Dermis microvascular lymphatic vessel endothelial cell (primary cell): ENCODE measurements around the gene MS4A7. TPM values are rescaled to one million over a fixed set of nuclear protein-coding genes. Genes with fewer than 3 reads are reported as not detected.

Source experiments
- DNase-seq, 2 donors: peaks; one replicate each; pipeline versions ENCODE4 v3.0.0 to v3.0.0-alpha.2; 2010; ENCODE audit warnings: low read depth in 2 of 2
- total RNA-seq: library from RNA; depleted of rRNA; stranded (reverse); fragments of >200 nt; gene quantifications from 2 replicates; pipeline ENCODE4 v1.2.1, GENCODE V29; 2014

Gene MS4A7
- total RNA-seq, 1 donor from 2014 or later, result not detected

DNA sequence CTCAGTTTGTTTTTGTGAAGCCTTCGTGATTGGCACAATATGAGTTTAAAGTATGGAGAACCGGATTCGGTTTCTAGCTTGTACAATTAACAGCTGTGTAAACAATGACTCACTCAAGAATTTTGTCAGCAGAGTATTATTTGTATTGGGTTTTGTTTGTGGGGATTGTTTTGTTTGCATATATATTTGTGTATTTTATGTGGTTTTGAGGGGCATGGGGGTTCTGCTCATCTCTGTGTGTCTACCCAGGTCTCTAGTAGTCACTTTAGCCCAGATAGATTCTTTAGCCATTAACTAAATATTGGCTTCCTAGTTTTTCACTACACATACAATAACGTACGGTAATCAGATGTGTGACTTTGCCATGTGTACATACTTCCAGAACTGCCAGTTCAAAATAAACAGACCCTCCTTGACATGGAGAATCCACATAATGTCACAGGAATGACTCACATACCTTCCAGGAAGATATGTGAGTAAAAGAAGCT lies 7.5 kb upstream of the MS4A7 start:
- peak in 1 of 2 donors; percentile 73 for DNase-seq

DNA sequence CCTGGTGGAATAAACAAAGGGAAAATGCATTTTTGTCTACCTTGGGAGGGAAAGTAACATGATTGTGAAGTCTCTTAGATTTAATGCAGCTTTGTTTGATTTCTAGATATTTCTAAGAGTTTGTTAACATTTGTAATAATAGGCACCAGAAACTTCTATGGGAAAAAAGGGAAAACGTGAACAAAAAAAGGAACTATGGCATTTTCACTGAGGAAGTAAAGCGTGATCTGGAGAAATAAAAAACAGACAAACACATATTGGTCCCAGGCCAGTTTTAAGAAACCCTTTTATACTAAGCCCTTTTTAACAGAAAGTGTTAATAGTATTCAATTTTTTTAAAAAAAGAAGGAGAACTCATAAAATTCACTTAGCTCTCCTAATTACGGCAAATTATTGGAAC lies 6.9 kb upstream of the MS4A7 start:
- no peak for DNase-seq

DNA sequence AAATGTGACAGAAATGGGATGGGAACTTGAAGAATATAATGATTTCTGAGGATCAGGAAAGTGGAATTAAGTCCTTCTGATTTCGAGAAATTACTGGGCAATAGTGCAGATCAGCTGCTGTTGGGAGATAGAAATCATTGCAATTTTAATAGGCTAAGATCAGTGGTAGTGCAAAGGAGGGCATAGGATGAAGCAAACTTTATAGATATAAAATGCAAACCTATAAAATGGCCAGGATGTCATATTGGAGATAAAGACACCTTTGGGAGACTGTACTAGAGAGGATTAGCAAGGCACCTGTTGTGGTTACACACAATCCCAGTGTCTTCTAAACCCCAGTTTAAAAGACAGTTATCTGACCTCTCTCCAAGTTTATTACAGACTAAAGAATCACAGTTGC lies 6.5 kb upstream of the MS4A7 start:
- no peak for DNase-seq

DNA sequence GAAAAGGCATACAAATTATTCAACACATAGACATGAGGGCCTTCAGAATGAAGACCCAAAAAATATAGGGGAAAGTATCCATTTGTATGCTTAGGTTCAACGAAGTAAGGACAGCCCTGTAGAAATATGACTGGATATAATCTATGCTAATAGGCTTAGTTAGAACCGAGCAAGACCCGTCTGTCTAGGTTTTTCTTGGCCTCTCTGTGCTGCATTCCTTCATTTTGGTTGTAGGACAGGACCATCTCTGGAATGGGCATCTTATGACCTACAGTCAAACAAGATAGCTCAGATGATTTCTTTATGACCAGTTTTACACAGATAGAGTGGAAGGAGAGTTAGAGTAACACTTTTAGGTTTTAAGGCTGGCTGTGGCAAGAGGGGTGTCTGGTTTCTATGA lies 5.6 kb upstream of the MS4A7 start:
- DNase-seq, result no peak

DNA sequence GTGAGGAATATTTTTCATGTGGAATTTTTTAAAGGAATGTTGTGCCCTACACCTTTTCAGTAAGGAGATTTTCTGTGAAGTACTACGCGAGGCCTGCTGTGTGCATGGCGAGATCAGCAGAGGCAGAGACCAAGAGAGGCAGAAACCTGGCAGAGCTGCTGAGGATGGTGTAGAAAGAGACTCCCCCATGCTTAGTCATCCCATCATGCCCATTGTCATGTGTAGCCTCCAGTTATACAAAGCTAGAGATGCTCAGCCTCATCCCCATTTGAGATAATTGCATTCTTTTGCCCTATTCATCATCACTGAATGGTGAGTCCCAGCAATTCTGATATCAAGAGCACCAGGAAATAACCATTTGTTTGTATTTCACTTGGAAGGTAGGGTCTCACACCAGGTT lies 3.0 kb upstream of the MS4A7 start:
- no peak for DNase-seq

DNA sequence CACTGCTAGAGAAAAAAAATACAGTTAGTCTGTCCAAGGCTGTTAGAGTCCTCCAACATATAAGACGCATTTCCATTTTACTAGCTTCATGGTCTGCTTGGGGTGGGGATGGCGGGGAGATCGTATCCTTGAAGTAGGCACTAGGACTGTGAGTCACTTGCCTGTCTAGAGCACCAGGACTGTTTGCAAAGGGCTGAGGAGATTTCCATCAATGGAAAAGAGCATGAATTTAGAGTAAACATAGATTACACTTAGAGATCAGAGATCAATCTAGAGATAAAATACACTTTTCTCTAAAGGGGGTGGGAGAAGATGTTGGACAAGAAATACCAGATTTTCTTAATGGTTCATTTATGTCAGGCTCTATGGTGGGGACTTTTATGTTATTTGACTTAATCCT lies 1.7 kb upstream of the MS4A7 start:
- no peak for DNase-seq

DNA sequence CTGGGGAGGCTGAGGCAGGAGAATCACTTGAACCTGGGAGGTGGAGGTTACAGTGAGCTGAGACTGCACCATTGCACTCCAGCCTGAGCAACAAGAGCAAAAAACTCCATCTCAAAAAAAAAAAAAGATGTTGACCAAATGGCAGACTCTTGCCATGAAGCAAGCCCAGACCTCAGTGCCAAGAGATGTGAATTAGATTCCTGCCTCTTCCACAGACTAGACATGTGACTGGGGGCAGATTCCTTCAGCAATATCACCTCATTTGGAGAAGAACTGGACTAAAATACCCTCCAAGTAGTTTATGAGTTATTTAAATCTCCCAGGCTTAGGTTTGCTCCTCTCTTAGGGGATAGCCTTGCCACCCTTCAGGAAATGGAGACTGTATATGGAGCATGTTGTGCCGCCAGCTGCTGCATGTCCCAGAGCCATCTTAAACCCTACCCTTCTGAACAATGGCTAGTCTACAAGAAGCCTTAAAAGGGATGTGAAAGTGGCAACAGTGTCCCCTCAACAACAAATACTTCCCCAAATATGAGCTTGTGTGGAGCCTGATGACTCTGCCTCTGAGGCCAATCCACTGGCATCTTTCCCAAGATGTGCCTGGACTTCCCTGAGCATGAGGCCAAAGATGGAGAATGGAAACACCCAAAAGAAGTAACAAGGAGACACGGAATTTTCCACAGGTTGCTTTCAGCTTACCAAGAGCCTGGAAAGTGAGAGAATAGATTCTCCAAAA lies 763 bp upstream of the MS4A7 start:
- no peak for DNase-seq

DNA sequence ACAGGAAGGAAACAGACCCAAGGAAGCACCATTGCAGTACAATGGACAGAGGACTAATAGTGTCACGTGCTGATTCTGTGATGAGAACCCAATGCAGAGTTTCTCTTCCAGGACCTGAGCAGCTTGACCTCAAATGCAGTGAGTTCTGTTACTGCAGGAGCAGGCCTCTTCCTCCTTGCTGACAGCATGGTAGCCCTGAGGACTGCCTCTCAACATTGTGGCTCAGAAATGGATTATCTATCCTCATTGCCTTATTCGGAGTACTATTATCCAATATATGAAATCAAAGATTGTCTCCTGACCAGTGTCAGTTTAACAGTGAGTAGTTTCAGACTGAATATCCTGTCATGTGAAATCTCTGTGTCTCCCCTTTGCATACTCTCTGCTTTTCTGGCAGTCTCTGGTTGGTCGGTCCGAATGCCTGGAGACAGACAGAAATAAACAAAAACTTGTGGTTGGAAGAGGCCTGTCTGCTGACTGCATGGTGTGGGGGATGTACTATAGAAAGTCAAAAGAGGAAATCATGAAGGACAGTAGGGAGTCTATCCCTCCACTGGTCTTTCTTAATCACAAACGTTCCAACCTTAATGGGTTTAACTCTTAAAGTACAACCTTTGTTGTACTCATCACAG lies 11.1 kb downstream of the MS4A7 start:
- no peak for DNase-seq

DNA sequence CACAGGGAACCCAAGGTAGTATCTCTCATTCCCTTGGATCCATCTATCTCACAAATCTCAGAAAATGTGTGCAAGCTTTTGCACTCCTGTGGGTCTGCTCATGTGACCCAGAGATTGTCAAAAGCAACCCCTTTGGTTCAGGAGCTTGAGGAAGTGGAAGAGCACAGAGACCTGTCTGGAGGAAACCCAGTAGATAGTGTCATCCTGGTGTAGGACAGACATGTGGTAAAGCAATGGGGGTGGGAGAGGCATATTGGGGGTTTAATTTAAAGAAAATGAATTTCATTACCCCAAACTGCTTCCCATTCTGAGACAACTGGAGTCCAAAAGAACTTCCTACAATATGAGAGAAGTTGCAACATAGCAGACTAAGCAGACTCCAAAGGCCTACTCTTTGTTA lies 12.1 kb downstream of the MS4A7 start:
- no peak for DNase-seq

DNA sequence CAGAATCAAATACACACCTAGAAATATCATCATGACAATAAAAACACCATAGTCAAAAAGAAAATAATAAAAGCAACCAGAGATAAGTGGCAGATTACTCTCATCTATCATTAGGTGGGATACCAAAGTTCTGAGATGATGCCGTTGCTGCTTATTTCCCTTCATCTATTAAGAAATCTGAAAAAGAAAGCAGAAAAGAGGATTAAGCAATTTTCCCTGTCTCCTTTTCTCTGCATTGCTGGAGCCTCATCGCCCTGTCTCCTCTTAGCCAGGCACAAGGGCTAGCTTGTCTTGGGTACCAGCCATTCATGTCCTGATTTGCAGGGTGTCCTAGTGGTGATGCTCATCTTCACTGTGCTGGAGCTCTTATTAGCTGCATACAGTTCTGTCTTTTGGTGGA lies 14.0 kb downstream of the MS4A7 start:
- no peak for DNase-seq

DNA sequence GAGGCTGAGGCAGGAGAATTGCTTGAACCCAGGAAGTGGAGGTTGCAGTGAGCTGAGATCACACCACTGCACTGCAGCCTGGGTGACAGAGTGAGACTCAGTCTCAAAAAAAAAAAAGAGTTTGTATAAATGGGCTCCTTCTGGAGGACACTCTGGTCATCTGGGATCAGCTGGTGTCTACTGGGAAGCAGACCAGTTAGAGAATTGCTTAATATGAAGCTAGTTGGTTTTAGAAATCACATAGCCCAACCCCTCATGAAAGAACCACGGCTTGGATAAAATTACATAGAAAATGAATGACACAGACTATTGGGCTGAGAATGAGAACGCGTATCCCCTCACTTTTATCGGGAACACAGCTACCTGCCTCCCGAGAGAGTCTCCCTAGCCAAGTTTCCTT lies 14.7 kb downstream of the MS4A7 start:
- DNase-seq, result no peak

DNA sequence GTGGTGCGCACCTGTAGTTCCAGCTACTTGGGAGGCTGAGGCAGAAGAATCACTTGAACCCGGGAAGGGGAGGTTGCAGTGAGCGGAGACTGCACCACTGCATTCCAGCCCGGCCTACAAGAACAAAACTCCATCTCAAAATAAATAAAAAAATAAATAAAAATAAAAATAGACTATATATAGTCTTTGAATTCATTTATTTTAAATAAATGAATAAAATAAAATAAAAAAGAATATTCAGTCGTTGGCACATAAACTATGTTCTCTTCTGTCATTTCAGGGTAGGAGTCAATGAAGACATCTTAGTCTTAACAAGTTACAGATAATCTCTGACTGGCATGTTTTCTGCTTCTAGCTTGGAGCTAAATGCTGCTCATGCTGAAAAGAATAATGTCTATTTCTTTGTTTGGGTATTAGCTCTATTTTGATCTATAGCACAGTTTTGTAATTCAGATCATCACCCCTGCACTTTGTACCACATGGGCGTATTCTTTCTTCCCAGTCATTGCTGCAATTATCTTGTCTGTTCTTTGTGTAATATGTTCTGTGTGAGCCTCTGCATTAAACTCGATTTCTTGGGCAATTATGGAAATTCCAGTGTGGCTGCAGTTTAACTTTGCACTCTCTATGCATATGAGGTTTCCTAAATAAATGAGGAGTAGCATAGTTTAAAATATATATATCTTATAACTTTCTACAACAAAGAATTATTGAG lies 16.5 kb downstream of the MS4A7 start:
- no peak for DNase-seq

DNA sequence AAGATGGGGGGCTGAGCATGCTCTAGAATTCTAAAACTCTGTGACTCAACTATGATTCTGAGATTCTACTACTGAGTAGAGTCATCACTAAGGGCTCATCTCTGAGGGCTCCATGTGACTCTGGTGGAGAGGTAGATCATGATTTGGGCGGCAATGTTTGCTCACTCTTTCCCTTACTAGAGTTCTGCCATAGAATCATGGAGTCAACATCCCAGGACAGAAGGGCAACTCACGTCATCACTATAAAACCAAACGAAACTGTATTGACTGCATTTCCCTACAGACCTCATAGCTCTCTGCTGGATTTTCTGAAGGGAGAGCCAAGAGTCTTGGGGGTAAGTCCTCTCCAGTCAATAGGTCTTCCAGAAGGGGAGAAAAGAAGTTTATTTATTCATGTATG lies 18.1 kb downstream of the MS4A7 start, which contains the start of gene MS4A14:
Gene MS4A14 (plus strand): TSS at position 78 of the 400 bp plus-strand sequence. CDS start 120 bp downstream, at position 198.
- no peak for DNase-seq

DNA sequence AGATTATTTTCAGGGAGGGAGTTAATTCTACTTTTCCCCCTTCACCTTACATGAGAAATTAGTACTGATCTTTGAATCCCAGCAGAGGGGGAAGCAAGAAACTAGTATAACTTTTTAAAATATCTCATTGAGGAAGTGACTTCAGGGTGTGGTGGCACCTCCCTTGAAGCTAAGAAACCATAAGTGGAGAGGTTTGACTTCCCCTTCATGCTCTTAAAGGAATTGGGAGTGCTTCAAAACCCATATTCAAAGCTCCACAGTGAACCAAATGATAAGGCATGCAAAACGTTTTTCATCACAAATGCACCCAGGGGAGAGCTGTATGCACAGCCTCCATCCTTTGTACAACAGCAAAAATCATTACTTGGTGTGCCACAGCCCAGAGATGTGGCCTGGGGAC lies 18.5 kb downstream of the MS4A7 start:
- DNase-seq, result no peak

DNA sequence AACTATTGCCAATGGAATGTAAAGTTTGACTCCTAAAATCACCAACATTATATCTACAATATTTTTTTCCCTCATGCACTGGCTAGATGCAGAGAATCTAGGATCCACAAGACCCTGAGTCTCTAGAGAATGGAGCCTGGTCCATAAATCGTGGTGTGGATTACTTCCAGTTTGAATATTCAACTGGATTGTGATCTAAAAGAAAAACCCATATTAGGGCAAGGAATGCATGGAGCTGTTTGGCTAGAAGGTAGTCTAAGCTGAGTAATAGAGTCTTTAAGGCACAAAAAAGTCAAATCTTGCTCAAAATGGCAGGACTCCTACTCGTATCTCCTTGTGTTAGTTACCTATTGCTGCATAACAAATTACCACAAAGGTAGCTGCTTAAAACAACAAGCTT lies 41.7 kb downstream of the MS4A7 start:
- no peak for DNase-seq

DNA sequence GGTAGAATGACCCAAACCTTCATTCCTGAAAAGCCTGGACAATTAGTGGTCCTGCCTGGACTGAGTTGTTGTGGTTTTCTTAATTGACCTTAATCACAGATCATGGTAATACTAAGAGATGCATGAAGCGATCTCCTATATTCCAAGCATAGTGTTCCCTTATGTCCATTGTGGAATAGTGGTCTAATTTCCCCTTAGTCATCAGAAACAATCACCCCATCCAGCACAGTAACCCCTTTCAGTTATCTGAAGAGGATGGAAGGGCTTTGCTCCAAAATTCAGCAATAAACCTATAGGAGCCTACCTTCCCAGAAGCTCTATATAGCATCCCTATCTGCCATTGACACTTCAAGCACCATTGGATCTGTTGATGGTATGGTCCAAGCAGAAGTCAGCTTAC lies 44.3 kb downstream of the MS4A7 start:
- DNase-seq, result no peak

DNA sequence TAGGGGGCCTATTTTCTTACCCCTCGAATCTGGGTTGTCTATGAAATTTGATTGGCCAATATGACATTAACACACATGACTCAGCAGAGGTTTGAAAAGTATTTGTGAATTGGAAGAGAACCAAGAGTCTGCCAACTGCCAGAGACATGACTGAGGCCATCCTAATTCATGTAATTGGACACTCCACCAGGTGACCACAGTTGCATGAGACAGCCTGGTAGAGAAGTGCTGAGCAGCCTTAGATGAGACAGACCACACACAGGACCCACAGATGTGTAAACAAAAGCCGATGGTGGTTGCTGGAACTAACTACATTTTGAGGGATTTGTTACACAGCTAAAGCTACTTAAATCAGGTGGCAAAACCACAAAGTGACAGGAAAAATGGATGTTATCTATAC lies 50.2 kb downstream of the MS4A7 start:
- no peak for DNase-seq

DNA sequence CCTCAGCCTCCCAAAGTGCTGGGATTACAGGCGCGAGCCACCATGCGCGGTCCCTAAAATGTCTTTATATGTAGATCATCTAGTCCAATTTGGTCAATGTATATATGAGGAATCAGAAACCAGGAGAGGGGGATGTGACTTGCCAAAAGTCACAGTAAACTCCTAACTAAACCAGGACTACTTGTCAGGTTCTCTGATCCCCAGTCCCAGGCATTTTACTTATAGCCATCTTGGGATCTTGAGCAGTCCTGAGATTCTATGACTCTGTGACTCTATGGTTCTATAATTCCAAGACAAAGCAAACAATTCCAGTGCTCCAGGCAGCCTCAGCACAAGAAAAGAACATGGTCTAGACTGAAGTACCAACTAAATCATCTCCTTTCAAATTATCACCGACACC lies 50.9 kb downstream of the MS4A7 start, which contains the start of gene MS4A5:
Gene MS4A5 (plus strand): TSS at position 301 of the 400 bp plus-strand sequence. CDS start 103 bp downstream, outside the sequence.
- no peak for DNase-seq

DNA sequence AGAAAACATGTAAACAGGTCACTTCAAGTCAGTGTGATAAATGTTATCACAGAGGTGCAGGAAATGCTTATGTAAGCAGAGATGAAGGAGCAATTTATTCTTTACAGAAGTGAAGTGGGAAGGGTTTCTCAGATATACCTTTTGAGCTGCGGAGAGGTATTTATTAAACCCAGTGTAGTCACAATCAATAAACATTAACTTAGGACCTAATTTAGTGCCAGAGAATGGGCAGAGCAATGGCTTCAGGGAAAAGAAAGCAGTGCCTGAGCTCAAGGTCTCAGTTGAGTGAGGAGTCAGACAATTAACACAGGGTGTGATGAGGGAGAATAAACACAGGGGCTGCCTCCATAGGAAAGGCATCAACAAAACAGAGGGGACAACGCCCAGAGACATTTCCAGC lies 52.9 kb downstream of the MS4A7 start:
- no peak for DNase-seq

DNA sequence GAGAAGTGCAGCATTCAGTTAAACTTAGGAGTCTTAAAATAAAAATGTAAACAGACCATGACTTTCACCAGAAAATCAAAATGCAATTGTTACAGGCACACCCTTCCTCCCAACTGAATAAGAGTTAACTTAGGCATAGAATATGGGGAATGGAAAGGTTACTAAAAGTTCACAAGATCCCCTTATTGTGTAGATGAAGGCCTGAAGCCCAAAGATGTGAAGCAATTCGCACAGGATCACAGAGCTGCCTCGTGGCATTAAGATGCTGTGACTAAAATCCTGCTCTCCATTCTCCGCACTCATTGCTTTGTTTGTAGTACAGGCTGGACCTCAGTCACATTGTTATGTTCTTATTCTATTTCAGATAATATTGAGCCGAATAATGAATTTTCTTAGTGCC lies 55.1 kb downstream of the MS4A7 start:
- no peak for DNase-seq
